RWPE2 (cell line): ENCODE results near the gene NGEF.
A peak's percentile ranks its signal among the peaks of the same experiment; 100 is the strongest.

Experiments used
- ATAC-seq: fragments of 200-7000 bp; cut with Tn5 transposase; 3 replicates; pipeline ENCODE4 v1.9.1; 2021; ENCODE audit warnings: low read depth
- DNase-seq: peaks from one replicate; pipeline ENCODE4 v3.0.0-alpha.2; 2020; ENCODE audit warnings: low spot score
- H3K27ac ChIP-seq: fragments of 450-650 bp; 2 replicates; pipeline ENCODE4 v1.5.1; 2017; ENCODE audit warnings: mild to moderate bottlenecking; ENCODE audit not compliant: poor library complexity, severe bottlenecking
- H3K27me3 ChIP-seq: fragments of 250-450 bp; sonication (Bioruptor Pico); 2 replicates; pipeline ENCODE4 v1.5.1; 2021; ENCODE audit warnings: mild to moderate bottlenecking, moderate library complexity; ENCODE audit not compliant: insufficient read depth, poor library complexity, severe bottlenecking
- H3K36me3 ChIP-seq: fragments of 250-450 bp; sonication (Bioruptor Pico); 2 replicates; pipeline ENCODE4 v1.5.1; 2020; ENCODE audit warnings: low read depth, mild to moderate bottlenecking, moderate library complexity
- H3K4me1 ChIP-seq: fragments of 250-450 bp; sonication (Bioruptor Pico); 2 replicates; pipeline ENCODE4 v1.5.1; 2021; ENCODE audit warnings: mild to moderate bottlenecking, moderate library complexity; ENCODE audit not compliant: insufficient read depth, poor library complexity, severe bottlenecking
- H3K4me3 ChIP-seq: fragments of 250-450 bp; sonication (Bioruptor Pico); 2 replicates; pipeline ENCODE4 v1.5.1; 2021; ENCODE audit warnings: mild to moderate bottlenecking, moderate library complexity; ENCODE audit not compliant: severe bottlenecking
- H3K9me3 ChIP-seq: fragments of 250-450 bp; sonication (Bioruptor Pico); 2 replicates; pipeline ENCODE4 v1.5.1; 2021; ENCODE audit warnings: mild to moderate bottlenecking, moderate library complexity; ENCODE audit not compliant: severe bottlenecking
- TF ChIP-seq, protein P1 (sequence below): fragments of 450-650 bp; IDR thresholded peaks from one replicate; pipeline ENCODE4 v1.5.1; 2017; ENCODE audit warnings: mild to moderate bottlenecking, moderate library complexity; ENCODE audit not compliant: poor library complexity, severe bottlenecking

Gene NGEF

DNA sequence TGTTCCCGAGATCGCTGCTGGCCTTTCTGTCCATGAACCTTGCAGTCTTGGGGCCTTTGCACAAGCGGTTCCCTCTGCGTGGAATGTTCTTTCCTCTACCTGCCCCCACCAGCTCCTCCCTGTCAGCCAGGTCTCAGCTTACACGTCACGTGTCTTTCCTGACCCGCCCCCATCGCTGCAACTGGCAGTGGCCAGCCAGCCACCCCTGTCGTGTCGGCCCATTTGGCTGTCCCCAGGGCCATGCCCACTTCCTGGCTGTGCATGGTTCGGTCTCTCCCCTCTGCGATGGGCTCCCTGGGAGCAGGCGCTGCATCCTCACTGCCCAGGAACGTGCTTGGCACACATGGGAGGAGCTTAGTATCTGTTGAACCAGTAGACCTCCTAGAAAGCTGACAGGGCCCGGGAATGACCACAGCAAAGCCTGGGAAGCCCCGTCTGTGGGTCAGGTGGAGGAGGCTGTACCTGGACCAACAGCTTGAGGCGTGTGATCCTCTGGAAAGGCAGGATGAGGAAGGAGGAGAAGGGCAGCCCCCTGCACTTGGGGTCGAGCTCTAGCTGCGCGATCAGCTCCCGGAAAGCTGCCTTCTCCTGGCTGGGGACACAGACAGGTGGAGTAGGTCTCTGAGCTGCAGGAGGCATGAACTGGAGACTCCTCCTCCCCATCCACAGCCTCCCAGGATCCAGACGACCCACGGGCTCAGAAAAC lies 122.0 kb downstream of the NGEF start:
- ATAC-seq (peak; percentile 74), DNase-seq (peak; percentile 73)
- H3K36me3 ChIP-seq: no peaks in the 10 kb centered on the region
- no peaks in the 10 kb centered on the region for H3K27me3 ChIP-seq
- H3K27ac ChIP-seq: no peak overlapping the region
- H3K4me3 ChIP-seq: no peak overlapping the region
- no peaks in the 10 kb centered on the region for H3K9me3 ChIP-seq
- TF ChIP-seq, protein P1, sequence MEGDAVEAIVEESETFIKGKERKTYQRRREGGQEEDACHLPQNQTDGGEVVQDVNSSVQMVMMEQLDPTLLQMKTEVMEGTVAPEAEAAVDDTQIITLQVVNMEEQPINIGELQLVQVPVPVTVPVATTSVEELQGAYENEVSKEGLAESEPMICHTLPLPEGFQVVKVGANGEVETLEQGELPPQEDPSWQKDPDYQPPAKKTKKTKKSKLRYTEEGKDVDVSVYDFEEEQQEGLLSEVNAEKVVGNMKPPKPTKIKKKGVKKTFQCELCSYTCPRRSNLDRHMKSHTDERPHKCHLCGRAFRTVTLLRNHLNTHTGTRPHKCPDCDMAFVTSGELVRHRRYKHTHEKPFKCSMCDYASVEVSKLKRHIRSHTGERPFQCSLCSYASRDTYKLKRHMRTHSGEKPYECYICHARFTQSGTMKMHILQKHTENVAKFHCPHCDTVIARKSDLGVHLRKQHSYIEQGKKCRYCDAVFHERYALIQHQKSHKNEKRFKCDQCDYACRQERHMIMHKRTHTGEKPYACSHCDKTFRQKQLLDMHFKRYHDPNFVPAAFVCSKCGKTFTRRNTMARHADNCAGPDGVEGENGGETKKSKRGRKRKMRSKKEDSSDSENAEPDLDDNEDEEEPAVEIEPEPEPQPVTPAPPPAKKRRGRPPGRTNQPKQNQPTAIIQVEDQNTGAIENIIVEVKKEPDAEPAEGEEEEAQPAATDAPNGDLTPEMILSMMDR: no peak
- peaks cover 9% of the 10 kb centered on the region for H3K4me1 ChIP-seq

DNA sequence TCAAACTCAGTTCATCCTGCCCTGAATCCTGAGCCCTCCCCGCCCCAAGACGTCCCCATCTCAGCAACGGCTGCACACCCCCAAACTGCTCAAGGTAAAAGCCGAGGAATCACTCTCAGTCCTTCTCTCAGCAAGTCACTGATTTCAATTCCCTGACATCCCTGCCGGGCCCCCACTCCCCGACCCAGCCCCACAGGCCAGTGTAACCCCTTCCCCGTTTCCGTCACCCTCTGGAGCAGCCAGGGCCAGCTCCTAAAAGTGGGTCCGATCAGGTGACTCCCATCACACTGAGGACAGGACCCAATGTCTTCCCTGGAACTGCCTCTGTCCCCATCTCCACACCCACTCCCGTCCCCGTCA lies 122.5 kb downstream of the NGEF start:
- ATAC-seq (no peak), DNase-seq (no peak)
- Histone ChIP-seq H3K27ac (no peak overlapping the region), H3K27me3 (no peaks in the 10 kb centered on the region), H3K4me1 (peaks cover 9% of the 10 kb centered on the region), H3K36me3 (no peaks in the 10 kb centered on the region), H3K4me3 (no peak overlapping the region), H3K9me3 (no peaks in the 10 kb centered on the region)
- TF ChIP-seq, protein P1: no peak

DNA sequence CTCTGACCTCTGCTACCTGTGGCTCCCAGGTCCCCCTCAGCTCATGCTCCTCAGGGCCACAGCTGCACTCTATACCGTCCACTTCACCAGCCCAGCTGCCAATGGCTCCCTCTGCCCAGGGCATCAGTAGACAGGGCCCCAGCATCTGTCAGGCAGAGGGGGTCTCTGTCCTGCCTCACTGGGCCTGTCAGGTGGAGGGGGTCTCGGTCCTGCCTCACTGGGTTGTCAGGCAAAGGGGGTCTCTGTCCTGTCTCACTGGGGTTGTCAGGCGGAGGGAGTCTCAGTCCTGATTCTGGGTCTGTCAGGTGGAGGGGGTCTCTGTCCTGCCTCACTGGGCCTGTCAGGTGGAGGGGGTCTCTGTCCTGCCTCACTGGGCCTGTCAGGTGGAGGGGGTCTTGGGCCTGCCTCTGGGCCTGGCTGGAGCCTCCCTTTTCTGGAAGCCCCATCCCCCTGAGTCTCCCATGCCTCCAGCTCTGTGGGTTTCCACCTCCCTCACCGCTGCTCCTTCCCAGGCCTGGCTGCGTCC lies 123.1 kb downstream of the NGEF start:
- Histone ChIP-seq H3K27me3 (no peaks in the 10 kb centered on the region), H3K27ac (no peak overlapping the region), H3K36me3 (no peaks in the 10 kb centered on the region), H3K4me3 (no peak overlapping the region), H3K9me3 (no peaks in the 10 kb centered on the region), H3K4me1 (peaks cover 9% of the 10 kb centered on the region)
- TF ChIP-seq, protein P1: no peak
- ATAC-seq (no peak), DNase-seq (no peak)

DNA sequence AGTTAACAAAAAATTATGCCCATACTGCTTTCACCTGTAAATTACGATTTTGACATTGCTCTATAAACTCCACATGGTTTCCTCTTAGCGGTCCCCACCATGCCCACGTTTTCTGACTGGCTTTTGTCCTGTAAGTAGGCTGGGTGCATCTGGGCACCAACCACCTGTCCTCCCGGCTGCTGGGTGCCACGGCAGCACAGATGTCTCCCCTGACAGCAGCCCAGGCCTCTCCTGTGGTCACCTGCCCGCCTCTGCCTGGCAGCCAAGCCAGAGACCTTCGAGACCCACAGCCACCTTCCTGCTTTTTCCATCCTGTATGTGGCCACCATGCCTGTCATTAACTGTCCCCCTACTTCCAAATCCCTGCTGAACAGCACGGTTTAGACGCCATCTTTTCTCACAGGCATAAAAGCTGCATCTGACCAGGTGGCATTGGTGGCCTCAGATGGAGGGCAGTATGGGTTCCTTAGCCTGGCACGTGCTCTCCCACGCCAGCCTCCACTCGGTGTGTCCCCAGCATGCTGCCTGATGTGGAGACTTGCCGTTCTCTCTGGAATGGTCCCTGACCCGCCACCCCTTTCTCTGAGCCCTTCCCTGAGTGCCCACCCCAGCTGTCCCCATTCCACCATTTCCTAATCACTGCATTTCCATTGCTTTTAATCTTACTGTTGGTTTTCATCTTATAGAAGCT lies 124.1 kb downstream of the NGEF start:
- Histone ChIP-seq H3K4me3 (no peak overlapping the region), H3K27ac (no peak overlapping the region), H3K9me3 (no peaks in the 10 kb centered on the region), H3K4me1 (peaks cover 9% of the 10 kb centered on the region), H3K36me3 (no peaks in the 10 kb centered on the region), H3K27me3 (no peaks in the 10 kb centered on the region)
- ATAC-seq (no peak), DNase-seq (no peak)
- TF ChIP-seq, protein P1: no peak
